HG02571 (cell line): ENCODE data around the gene BCL2L2.
"Not testable (repeated sequence)": the region's sequence is repeated elsewhere in the genome, so short reads cannot be mapped to it uniquely, and the experiment has no call there.

Experiments used
- ATAC-seq: cut with Tn5 transposase; IDR thresholded peaks from one replicate; pipeline ENCODE4 v1.9.1; 2021; ENCODE audit warnings: mild to moderate bottlenecking, moderate library complexity; ENCODE audit not compliant: unreplicated experiment

The BCL2L2 gene

DNA sequence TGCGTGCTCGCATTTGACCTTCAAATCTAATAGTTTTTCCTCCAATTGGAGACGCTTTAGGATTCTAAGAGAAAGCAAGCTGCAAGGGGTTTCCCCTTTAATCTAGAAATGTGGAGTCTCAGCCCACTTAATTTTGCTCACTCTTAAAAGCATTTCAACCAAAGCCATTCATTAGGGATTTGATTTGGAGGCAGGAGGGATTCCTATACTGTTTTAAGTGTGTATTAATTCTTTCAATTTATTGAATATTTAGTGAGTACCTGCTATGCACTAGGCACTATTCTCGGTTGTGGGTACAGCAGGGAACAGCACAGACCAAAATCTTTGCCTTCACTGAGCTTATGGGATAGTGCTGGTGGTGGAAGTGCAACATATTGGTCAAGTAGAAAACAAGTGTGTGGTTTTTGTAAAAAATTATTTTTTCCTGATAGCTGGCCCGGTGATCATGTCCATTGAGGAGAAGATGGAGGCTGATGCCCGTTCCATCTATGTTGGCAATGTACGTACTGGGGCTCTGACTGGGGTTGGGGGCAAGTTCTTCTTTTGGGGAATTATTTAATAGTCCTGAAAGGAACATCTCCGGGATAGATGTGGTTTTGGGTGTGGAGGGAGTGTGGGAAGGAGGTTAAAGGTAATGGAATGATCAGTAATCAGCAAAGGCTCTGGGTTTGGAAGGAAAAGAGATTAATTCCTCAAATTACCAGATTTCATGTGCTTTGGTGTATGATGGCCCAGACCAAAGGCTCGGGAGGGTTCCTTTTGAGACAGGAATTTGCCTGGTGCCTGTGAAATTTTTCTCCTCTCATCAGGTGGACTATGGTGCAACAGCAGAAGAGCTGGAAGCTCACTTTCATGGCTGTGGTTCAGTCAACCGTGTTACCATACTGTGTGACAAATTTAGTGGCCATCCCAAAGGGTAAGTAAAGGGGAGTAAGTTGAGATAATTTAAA lies 16.2 kb downstream of the BCL2L2 start:
- no peak for ATAC-seq

- no peak for ATAC-seq
These were observed 17.3 kb downstream of the BCL2L2 start for GRCh38 chr14:23323838-23324454.

DNA sequence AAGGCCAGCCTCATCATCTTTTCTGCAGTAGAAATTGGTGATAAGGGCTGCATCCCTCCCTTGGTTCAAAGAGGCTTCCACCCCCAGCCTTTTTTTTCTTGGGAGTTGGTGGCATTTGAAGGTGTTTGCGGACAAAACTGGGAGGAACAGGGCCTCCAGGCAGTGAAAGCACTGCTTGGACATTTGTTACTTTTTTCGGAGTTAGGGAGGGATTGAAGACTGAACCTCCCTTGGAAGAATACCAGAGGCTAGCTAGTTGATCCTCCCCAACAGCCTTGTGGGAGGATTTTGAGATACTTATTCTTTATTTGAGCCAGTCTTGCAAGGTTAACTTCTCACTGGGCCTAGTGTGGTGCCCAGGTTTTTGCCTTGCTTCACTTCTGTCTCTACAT lies 17.8 kb downstream of the BCL2L2 start:
- no peak for ATAC-seq

DNA sequence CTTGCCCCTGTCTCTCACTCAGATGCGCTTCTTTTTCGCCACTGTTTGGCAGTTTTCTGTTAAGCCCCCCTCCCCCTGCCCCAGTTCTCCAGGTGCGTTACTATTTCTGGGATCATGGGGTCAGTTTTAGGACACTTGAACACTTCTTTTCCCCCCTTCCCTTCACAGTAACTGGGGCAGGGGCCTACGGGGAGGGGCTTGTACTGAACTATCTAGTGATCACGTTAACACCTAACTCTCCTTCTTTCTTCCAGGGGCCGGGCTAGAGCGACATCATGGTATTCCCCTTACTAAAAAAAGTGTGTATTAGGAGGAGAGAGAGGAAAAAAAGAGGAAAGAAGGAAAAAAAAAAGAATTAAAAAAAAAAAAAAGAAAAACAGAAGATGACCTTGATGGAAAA lies 18.4 kb downstream of the BCL2L2 start:
- no peak for ATAC-seq

DNA sequence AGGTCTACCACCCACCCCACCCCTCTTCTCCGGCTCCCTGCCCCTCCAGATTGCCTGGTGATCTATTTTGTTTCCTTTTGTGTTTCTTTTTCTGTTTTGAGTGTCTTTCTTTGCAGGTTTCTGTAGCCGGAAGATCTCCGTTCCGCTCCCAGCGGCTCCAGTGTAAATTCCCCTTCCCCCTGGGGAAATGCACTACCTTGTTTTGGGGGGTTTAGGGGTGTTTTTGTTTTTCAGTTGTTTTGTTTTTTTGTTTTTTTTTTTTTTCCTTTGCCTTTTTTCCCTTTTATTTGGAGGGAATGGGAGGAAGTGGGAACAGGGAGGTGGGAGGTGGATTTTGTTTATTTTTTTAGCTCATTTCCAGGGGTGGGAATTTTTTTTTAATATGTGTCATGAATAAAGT lies 19.1 kb downstream of the BCL2L2 start:
- ATAC-seq: not testable (repeated sequence)

- ATAC-seq: no peak
These were observed 20.1 kb downstream of the BCL2L2 start for GRCh38 chr14:23326491-23327332.

- ATAC-seq: no peak
These were observed 21.5 kb downstream of the BCL2L2 start for GRCh38 chr14:23327947-23328744.

DNA sequence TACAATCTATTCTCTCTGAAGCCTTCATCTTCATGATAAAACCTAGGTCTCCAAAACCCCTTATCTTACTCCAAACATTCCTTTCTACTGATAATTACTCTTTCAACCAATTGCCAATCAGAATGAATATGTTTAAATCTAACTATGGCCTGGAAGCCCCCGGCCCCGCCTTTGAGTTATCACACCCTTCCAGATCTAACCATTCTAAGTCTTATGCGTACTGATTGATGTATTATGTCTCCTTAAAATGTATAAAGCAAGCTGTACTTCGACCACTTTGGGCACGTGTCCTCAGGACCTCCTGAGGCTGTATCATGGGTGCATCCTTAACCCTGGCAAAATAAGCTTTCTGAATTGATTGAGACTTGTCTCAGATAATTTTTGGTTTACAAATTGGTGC lies 29.0 kb downstream of the BCL2L2 start:
- no peak for ATAC-seq

DNA sequence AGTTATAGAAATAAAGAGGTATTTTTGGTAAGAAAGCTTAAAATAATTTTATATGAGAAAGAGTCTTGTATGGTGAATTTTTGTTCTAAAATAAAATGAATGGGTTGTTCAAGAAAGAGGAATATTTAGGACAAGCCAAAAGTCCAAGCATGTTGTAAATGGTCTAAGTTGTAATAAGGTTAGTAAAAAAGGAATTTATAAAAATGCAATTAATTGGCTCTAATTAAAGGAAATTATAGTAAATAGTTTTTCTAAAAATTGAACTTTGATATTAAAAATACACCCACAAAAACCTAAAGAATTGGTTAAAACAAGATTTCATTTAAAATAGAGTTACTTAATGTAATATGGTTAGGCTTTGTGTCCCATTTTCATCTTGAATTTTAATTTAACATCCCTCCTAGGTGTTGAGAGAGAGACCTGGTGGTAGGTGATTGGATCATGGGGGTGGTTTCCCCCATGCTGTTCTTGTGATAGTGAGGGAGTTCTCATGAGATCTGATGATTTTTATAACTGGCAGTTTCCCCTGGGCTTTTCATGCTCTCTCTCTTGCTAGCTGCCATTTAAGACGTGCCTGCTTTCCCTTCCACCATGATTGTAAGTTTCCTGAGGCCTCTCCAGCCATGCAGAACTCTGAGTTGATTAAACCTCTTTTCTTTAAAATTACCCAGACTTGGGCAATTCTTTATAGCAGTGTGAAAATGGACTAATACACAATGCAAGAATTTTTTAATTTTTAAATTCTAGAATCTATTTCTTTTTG lies 33.1 kb downstream of the BCL2L2 start:
- no peak for ATAC-seq

- no peak for ATAC-seq
These were observed 37.8 kb downstream of the BCL2L2 start for GRCh38 chr14:23344481-23344880.

- no peak for ATAC-seq
These were observed 39.5 kb downstream of the BCL2L2 start for GRCh38 chr14:23345987-23346692.

GRCh38 chr14:23346693-23347405 lies 40.2 kb downstream of the BCL2L2 start:
- no peak for ATAC-seq

GRCh38 chr14:23347406-23348296 lies 41.0 kb downstream of the BCL2L2 start:
- no peak for ATAC-seq

- no peak for ATAC-seq
These were observed 41.6 kb downstream of the BCL2L2 start for GRCh38 chr14:23348297-23348655.

GRCh38 chr14:23349156-23349845 lies 42.7 kb downstream of the BCL2L2 start:
- no peak for ATAC-seq

- ATAC-seq: no peak
These were observed 45.3 kb downstream of the BCL2L2 start for GRCh38 chr14:23351681-23352505.
